Spleen (tissue), 7 donors: ENCODE measurements around the gene ITPR2.

Source experiments
- CTCF ChIP-seq, 11 experiments: fragments of 200-600 bp in 7 of 11; fragments of 450-650 bp in 4 of 11; sonication (generic) in 4 of 11; IDR thresholded peaks in 8 of 11; conservative IDR thresholded peaks in 3 of 11; 1 replicate in 7 of 11; 2 replicates in 4 of 11; pipeline versions ENCODE4 v1.4.0 to v1.8.0; 2016 to 2021; ENCODE audit warnings: antibody characterized with exemption in 11 of 11, inconsistent platforms in 4 of 11, mild to moderate bottlenecking in 1 of 11
- POLR2A ChIP-seq, 3 donors: fragments of 450-650 bp; IDR thresholded peaks; one replicate each; pipeline ENCODE4 v1.5.1; 2017; ENCODE audit warnings: antibody characterized with exemption in 3 of 3, mild to moderate bottlenecking in 1 of 3
- POLR2AphosphoS5 ChIP-seq, 3 donors: sonication (generic); formaldehyde crosslinking; IDR thresholded peaks; one replicate each; pipeline ENCODE4 v1.5.1; 2017; ENCODE audit warnings: antibody characterized with exemption in 3 of 3
- donor health status: DM: no; HTN: no; CAD: no; lungs with moderate emphysema.
- donor health status: DM: no; HTN: no; CAD: no.
- donor health status: DM: no; HTN: no; CAD: no.

- TF ChIP-seq CTCF (IDR thresholded peaks at IDR 0.05 in 8 of 11, conservative IDR thresholded peaks at IDR 0.05 in 3 of 11) = no peak
- TF ChIP-seq POLR2AphosphoS5 (IDR thresholded peaks at IDR 0.05) = peak in 1 of 3 donors; percentile 28
- no peak for TF ChIP-seq POLR2A (IDR thresholded peaks at IDR 0.05)
These were observed 359.7 kb downstream of the ITPR2 start for GRCh38 chr12:26473291-26473690.
